Stimulated activated CD8-positive, alpha-beta memory T cell treated with anti-CD3 and anti-CD28 coated beads, Interleukin-15, amount 100 ng/mL, for 24 hours (primary cell): ENCODE measurements around the gene SH3PXD2A.

Source experiments
- DNase-seq: peaks from one replicate; pipeline ENCODE4 v3.0.0-alpha.2; 2020; ENCODE audit warnings: low read depth

The SH3PXD2A gene

GRCh38 chr10:103855424-103855823 lies at the start of gene SH3PXD2A:
Gene SH3PXD2A, minus strand, starts transcription at chr10:103855576. Its CDS starts 310 bp downstream, at chr10:103855266.
- no peak for DNase-seq

DNA sequence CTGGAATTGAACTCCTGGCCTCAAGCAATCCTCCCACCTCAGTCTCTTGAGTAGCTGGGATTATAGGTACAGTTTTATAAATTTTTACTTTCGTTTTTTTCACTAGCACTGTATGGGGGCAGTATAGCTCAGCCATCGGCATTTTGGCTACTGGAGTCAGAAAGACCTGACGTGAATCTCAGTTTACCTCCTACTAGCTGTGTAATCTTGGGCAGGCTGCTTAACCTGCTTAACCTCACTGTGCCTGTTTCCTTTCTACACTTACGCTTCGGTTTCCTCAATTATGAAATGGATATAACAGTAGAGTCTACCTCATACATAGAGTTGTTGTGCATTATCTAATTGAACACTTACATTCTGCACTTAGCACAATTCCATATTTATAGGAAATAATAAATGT lies 45.9 kb upstream of the SH3PXD2A start:
- no peak for DNase-seq

GRCh38 chr10:103899312-103899711 lies 43.9 kb upstream of the SH3PXD2A start:
- DNase-seq = no peak

DNA sequence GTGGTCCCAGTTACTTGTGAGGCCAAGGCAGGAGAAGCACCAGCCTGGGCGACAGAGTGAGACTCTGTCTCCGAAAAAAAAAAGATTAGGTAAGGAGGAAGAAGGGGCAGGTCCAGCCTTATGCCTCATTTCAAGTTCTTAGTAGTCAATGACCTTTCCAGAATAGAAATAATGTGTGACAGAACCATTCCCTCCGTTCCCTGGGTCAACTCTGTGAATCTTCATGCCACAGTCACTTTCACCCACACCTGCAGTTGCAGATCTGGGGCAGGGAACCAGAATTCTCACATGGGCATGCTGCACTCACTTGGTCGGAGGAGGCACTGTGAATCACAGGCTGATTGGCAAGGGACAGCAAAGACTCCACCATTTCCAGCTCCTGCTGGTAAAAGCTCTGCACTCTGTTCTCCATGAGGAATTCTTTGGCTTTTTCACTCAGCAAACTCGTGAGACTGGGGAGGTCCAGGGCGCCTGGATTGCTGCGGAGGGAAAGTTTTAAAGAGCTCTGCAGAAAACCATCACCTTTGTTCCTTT lies 41.9 kb upstream of the SH3PXD2A start:
- DNase-seq = no peak

GRCh38 chr10:103896225-103896624 lies 40.8 kb upstream of the SH3PXD2A start:
- no peak for DNase-seq

- DNase-seq = no peak
Observed at GRCh38 chr10:103895411-103896186, 40.2 kb upstream of the SH3PXD2A start.

GRCh38 chr10:103894441-103894864 lies 39.1 kb upstream of the SH3PXD2A start:
- DNase-seq = no peak

GRCh38 chr10:103893817-103894216 lies 38.4 kb upstream of the SH3PXD2A start:
- DNase-seq = no peak

DNA sequence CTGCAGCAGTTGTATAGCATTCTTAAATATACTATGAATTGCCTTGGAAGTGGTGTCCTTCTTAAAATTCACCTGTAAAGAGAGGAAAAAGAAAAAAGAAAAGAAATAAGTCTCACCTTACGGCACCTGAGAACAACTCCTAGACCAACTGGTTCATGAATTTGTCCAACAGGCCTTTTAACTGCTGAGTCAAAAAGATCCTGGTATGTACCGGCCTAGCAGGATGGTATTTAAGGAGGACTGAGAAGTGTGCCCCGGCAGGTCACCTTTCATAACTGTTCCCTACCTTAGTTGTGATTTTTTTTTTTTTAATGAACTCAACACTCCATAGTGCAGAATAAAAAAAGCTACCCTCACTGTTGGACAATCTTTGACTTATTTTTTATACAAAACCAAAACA lies 36.8 kb upstream of the SH3PXD2A start:
- DNase-seq = no peak

GRCh38 chr10:103890688-103891087 lies 35.3 kb upstream of the SH3PXD2A start:
- no peak for DNase-seq

- no peak for DNase-seq
Observed at GRCh38 chr10:103890194-103890658, 34.9 kb upstream of the SH3PXD2A start.

GRCh38 chr10:103889121-103889720 lies 33.8 kb upstream of the SH3PXD2A start:
- DNase-seq = no peak

DNA sequence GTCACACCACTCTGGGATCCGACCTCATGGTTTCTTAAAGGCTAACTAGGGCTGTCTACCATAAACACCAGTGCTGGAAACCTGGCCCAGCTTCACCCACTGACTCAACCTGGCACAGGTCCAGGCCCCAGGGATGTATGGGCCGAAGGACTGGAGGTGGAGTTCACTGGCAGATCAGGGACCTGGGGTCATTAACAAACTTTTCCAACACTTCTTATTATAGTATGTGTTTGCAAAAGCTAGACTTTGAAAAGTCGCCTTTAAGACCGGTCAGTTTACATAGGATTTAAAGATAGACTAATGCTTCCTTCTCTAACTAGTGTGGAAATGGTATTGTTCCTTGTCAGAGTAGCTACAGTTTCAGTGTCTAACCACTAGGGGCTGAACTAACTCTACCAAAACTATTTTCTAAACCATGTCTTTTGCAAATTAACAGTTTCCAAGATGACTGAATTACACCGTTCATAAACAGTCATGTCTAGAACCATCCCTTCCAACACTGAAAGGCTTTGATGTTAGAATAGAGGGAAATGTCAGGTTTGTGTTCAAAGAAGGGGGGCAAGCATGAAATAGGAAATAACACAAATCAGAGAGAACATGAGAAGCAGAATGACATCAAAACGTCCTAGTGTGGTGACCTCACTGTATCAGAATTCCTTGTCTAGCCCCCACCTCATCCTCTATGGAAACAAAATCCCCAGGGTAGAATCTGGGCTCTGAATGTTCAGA lies 32.9 kb upstream of the SH3PXD2A start:
- DNase-seq = no peak

- no peak for DNase-seq
Observed at GRCh38 chr10:103885617-103886016, 30.2 kb upstream of the SH3PXD2A start.

GRCh38 chr10:103884681-103885139 lies 29.3 kb upstream of the SH3PXD2A start:
- no peak for DNase-seq

- DNase-seq = no peak
Observed at GRCh38 chr10:103882285-103883007, 27.1 kb upstream of the SH3PXD2A start.

DNA sequence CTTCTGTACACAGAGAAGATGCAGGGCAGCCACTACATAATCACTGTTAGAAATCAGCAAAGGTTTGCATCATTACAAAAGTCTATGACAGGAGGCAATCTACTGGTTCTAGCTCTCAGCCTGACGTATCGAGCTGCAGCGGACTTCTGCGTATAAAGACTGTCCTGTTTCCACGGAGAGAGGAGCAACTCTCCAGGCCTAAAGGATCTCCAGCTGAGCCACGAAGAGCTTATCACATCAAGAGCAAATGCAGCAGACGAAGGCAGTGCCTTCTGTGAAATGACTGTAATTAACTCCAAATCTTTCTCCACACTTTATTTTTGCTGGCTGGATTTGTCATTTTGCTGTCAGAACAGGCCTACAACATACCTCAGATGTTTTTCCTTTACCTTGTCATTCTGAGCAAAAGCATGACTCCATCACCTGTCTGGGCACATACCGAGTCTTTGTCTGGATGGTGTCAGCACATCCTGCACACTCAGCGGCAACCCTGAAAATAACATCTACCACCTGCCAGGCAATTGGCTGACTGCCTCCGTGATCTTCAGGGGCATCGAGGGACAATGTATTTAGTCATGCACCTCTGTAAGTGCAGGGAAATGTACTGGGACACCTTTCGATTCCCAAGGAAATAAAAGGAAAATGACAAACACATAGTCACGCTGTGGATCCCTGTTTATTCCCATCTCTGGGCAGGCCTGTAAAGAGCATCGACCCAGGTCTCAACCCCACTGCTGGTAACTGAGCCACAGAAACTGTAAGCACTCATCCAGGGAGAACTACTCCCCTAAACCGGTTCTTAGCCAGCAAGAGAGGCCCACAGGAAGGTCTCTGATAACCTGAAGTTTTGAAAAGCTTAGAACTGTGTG lies 26.3 kb upstream of the SH3PXD2A start:
- no peak for DNase-seq

DNA sequence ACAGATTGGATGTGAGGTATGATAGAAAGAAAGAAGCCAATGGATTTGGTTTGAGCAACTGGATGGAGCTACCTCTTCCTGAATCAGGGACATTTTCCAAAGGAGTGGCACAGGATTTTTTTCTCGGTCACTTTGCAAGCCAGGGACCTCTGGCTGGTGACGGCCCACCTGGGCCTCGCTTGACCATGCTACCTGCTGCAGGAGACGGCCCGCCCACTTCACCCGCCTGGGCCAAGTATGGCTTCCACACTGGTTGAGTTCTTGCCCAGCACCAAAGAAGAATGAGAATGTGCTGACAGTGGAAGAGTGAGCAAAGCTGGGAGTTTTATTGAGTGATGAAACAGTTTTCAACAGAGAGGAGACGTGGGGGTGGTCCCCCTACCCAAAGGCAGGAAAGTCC lies 24.5 kb upstream of the SH3PXD2A start:
- DNase-seq = no peak

GRCh38 chr10:103879409-103879808 lies 24.0 kb upstream of the SH3PXD2A start:
- no peak for DNase-seq

DNA sequence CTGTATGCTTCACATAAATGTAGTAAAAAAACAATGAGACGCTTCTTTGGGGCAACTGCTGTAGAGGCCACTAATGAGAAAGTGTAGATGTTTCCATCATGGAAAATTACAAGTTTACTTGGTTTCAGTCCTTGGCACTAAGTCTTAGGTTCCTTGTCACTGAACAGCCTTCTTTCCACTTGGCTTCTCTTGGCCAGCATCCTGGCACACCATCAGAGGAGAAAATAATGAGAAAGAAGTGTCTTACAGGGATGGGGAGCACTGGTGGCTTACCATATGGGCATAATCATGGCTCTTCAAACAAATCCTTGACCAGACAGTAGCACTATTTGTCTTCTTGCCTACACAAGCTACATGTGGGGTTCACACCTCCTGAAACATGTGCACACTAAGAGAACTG lies 22.5 kb upstream of the SH3PXD2A start:
- no peak for DNase-seq

DNA sequence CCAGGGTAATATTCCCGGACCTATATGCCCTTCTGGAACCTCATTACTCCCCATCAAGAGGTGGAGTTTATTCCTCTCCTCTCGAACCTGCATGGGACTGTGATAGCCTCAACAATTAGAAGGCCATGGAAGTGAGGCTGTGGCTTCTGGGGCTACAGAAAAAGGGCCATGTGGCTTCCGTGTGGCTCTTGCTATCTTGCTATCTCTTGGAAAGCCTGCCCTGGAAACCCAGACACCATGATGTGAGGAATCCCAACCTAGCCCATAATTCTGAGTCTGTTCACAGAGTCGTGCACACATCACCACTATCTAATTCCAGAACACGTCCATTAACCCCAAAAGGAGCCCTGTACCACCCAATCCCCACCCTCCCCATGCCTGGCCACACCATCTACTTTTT lies 20.8 kb upstream of the SH3PXD2A start:
- no peak for DNase-seq
